ENCODE data around the gene ZNF454. TPM values are rescaled to one million over a fixed set of nuclear protein-coding genes. Genes with fewer than 3 reads are reported as not detected.

The ZNF454 gene
- 0.22 and 1.2 TPM in 2 replicates for total RNA-seq

GRCh38 chr5:178940569-178941360, at the start of gene ZNF454:
TSS of gene ZNF454 (plus strand) at chr5:178941198. CDS start at chr5:178942792, 1,594 bp downstream.
- peak; percentile 16 to 49 for DNase-seq (ENCODE audit: low read depth in 2 of 2)

DNA sequence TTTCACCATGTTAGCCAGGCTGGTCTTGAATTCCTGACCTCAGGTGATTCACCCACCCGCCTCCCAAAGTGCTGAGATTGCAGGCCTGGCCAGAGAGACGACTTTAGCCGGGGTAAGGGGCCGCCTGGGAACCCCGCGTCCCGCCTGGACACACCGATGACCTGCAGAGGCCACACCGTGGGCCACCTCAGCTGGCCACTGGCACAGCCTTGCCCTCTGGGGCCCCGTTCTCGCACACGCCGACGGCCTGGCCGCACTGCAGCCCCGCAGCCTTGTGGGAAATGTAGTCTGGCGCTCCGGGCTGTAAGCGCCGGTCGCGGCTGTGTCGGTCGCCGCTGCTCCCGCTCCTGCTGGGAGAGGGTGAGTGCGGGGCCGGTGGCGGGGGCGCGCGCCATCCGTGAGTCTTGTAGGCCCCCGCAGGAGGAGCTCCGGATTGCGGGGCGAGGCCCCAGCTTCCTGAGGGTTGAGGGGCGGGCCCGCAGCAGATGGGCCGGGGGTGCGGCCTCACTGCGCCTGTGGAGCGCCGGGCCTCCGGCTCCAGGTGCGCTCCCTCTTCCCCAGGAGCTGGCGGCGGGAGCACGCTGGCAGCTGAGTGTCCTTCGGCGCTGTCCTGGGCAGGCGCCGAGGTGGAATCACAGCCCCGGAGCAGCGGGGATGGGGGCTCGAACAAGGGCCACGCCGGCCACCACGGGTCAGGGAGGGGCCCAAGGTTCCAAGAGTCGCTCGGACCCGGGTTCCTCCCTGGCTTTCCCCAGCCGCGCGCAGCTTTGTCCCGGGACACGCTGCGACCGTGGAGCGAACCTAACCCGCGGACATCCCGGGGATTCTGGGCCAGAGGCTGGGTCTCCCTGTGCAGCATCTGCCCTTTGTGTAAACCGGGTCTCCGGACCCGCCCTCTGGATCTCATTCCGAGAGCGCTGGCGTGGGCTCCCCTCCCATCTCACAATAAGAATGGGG, 45.1 kb upstream of the ZNF454 start, which contains the start of gene ZFP2:
Gene ZFP2 (plus strand): TSS at position 299 of the 957 bp plus-strand sequence. CDS start 35,401 bp downstream, outside the sequence.
- peak; percentile 43 to 68 for DNase-seq (ENCODE audit: low read depth in 2 of 2)

- DNase-seq (ENCODE audit: low read depth in 2 of 2) = no peak
Observed at GRCh38 chr5:178899289-178899688, 41.7 kb upstream of the ZNF454 start.

DNA sequence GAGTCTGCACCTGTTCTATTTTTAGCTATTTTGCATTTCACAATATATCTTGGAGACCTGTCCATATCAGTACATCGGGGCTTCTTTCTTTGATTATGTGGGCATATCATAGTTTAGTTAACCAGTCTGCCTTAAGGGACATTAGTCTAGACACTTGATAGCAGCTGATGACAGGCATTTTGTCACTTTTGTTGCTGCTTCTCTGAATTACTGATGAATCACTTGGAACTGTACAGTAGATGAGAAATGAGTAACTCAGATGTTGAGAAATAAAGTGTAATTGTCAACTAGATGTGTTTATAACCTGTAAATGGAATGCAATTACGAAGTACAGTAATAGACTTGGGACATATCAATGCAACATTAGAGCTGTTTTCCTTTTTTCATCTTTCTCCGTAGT, 38.1 kb upstream of the ZNF454 start:
- no peak for DNase-seq (ENCODE audit: low read depth in 2 of 2)

- no peak for DNase-seq (ENCODE audit: low read depth in 2 of 2)
Observed at GRCh38 chr5:178931846-178932760, 8.9 kb upstream of the ZNF454 start.

- DNase-seq (ENCODE audit: low read depth in 2 of 2) = no peak
Observed at GRCh38 chr5:178941361-178941760, 363 bp downstream of the ZNF454 start.

- DNase-seq (ENCODE audit: low read depth in 2 of 2) = no peak
Observed at GRCh38 chr5:178965465-178966055, 24.6 kb downstream of the ZNF454 start.

DNA sequence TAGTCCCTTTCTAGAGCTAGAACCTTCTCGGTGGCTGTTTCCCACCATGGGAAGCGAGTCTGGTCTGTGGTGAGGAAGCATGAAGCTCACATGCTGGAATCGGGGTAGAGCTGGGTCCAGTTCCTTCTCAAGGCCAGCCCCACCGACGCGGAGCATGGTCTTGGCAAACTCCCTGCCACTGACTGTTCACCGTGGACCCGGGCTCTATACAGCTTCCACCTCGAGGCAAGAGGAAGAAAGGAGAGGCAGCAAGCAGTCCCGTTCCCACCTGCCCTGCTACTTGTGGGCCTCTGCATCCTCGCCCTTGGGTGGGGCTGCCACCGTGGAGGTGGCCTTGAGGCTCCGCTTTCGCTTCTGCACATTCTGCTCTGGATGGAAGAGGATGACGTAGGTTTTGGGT, 40.4 kb downstream of the ZNF454 start:
- DNase-seq (ENCODE audit: low read depth in 2 of 2) = no peak

GRCh38 chr5:178982941-178983340, 41.9 kb downstream of the ZNF454 start:
- no peak for DNase-seq (ENCODE audit: low read depth in 2 of 2)

GRCh38 chr5:178983728-178984127, 42.7 kb downstream of the ZNF454 start:
- no peak for DNase-seq (ENCODE audit: low read depth in 2 of 2)

GRCh38 chr5:178984145-178985072, 43.4 kb downstream of the ZNF454 start:
- DNase-seq (ENCODE audit: low read depth in 2 of 2) = no peak

GRCh38 chr5:178986326-178986960, 45.4 kb downstream of the ZNF454 start:
- no peak for DNase-seq (ENCODE audit: low read depth in 2 of 2)

GRCh38 chr5:178988436-178989220, 47.6 kb downstream of the ZNF454 start:
- DNase-seq (ENCODE audit: low read depth in 2 of 2) = no peak

- DNase-seq (ENCODE audit: low read depth in 2 of 2) = no peak
Observed at GRCh38 chr5:178989311-178989710, 48.3 kb downstream of the ZNF454 start.

DNA sequence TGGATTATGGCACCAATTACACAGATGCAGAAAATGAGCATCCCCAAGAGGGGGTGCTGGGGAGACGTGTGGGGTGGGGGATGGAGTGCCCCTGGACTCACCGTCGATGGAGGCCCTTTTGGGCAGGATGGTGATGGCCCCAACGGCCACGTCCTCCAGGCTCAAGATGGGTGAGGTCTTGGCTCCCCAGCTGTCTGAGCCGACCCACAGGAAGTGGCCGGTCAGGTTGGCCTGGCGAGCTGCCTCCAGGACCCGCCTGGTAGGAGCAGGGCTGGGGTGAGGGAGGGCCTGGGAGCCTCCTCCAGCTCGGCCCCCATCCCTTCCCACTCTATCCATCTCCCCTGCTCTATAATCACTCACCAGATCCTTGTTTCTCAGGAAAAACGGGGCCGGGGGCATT, 49.5 kb downstream of the ZNF454 start:
- DNase-seq (ENCODE audit: low read depth in 2 of 2) = no peak

DNA sequence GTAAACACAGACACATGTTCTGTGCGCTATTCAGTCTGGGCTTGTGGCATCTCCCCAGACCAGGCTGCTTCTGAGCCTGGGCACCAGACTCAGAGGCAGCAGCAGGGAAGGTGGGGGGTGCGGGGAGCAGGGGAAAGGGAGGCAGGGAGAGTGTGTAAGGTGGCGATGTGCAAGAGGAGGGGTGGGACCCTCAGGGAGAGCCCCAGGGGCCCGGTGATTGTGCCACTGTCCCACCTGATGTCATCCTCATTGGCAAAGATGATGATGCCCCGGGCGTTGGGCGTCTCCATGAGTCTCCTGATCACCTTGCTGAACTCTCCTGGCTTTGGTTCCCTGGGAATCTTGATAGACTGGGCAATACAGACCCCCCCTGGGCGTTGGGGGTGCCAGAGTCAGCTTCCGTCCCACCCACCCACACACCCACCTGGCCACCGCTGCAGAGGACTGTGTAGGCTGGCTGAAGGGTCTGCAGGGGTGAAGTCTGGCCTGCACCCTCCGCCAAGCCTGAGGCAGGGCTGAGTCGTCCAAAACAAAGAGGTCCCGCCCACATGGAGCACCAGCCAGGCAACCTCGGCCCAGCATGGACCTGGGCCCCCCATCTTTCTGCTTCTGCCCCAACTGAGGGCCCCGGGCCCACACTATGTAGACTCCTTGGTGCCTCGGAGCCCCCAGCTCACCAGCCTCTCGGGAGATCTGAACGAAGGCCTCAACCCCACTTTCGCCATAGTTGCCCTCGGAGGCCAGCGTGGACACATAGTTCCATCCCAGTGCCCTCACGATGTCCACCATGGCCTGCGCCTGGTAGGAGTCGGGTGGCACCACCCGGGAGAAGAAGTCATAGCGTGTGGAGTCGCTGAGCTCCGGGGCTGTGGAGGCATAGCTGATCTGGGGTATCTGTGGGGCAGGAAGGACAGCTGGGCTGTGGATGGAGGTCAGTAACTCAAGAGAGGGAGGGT, 50.5 kb downstream of the ZNF454 start:
- DNase-seq (ENCODE audit: low read depth in 2 of 2) = no peak

GRCh38 chr5:178992291-178992895, 51.4 kb downstream of the ZNF454 start:
- no peak for DNase-seq (ENCODE audit: low read depth in 2 of 2)

Measured in lung microvascular endothelial cell (primary cell).